K562 (cell line): ENCODE measurements around the gene SH3BP5. TPM values are rescaled to one million over a fixed set of nuclear protein-coding genes. Genes with fewer than 3 reads are reported as not detected.

Experiments used
- C11orf30 ChIP-seq: fragments of 450-650 bp; IDR thresholded peaks from 2 replicates; pipeline ENCODE4 v1.6.1; 2016; ENCODE audit warnings: low read depth, mild to moderate bottlenecking
- CBFB ChIP-seq: sonication (generic); formaldehyde crosslinking; IDR thresholded peaks from 2 replicates; pipeline ENCODE4 v1.4.0; 2020; ENCODE audit warnings: mild to moderate bottlenecking, missing genetic modification reagents
- CBX8 ChIP-seq: fragments of 200-600 bp; sonication (generic); IDR thresholded peaks from 2 replicates; pipeline ENCODE4 v1.6.1; 2012; ENCODE audit warnings: borderline replicate concordance, mixed run types, low read depth, mild to moderate bottlenecking, moderate library complexity, mixed read lengths, low read length, control low read depth, inconsistent platforms; ENCODE audit not compliant: poor library complexity, severe bottlenecking; ENCODE audit errors: extremely low read depth
- CHCHD3 ChIP-seq: fragments of 250-450 bp; sonication (Bioruptor Pico); IDR thresholded peaks from 2 replicates; pipeline ENCODE4 v2.1.2; 2022; ENCODE audit warnings: mild to moderate bottlenecking
- CREB1 ChIP-seq, 2 experiments: sonication (generic) in 1 of 2; formaldehyde crosslinking in 1 of 2; IDR thresholded peaks; 2 replicates each; pipeline versions ENCODE4 v1.6.1 to v1.8.0; 2012 to 2022; ENCODE audit warnings: inconsistent platforms in 1 of 2, mild to moderate bottlenecking in 1 of 2, missing genetic modification reagents in 1 of 2, moderate library complexity in 1 of 2
- CREB5 ChIP-seq: fragments of 250-450 bp; sonication (Bioruptor Pico); IDR thresholded peaks from 2 replicates; pipeline ENCODE4 v1.5.0; 2020; ENCODE audit warnings: mild to moderate bottlenecking
- CREM ChIP-seq: IDR thresholded peaks from 2 replicates; pipeline ENCODE4 v1.6.1; 2014; ENCODE audit warnings: antibody characterized with exemption, low read depth
- CTBP1 ChIP-seq: fragments of 450-650 bp; IDR thresholded peaks from 2 replicates; pipeline ENCODE4 v1.6.1; 2016; ENCODE audit warnings: borderline replicate concordance
- DMBX1 ChIP-seq: fragments of 250-450 bp; sonication (Bioruptor Pico); IDR thresholded peaks from 2 replicates; pipeline ENCODE4 v1.8.0; 2022; ENCODE audit warnings: inconsistent platforms, mild to moderate bottlenecking, moderate library complexity, borderline replicate concordance
- ERF ChIP-seq: fragments of 450-650 bp; formaldehyde crosslinking; IDR thresholded peaks from 2 replicates; pipeline ENCODE4 v1.4.0; 2020; ENCODE audit warnings: mild to moderate bottlenecking, mixed read lengths
- FOXK2 ChIP-seq, 2 experiments: fragments of 450-650 bp; IDR thresholded peaks in 1 of 2; conservative IDR thresholded peaks in 1 of 2; 2 replicates each; pipeline ENCODE4 v1.6.1; 2016; ENCODE audit warnings: low read depth in 2 of 2, mild to moderate bottlenecking in 1 of 2
- GABPB1 ChIP-seq: sonication (generic); formaldehyde crosslinking; IDR thresholded peaks from 2 replicates; pipeline ENCODE4 v1.8.0; 2022; ENCODE audit warnings: mild to moderate bottlenecking, missing genetic modification reagents
- KAT2B ChIP-seq: IDR thresholded peaks from one replicate; pipeline ENCODE4 v1.6.1; 2012; ENCODE audit warnings: low read depth, mild to moderate bottlenecking, control low read depth, inconsistent platforms, low read length, moderate library complexity
- NFE2 ChIP-seq: IDR thresholded peaks from 2 replicates; pipeline ENCODE4 v1.6.1; 2014; ENCODE audit warnings: antibody characterized with exemption, low read depth
- PTTG1 ChIP-seq: fragments of 450-650 bp; IDR thresholded peaks from 2 replicates; pipeline ENCODE4 v1.6.1; 2016; ENCODE audit warnings: low read depth, mild to moderate bottlenecking, missing genetic modification characterization, missing compliant biosample characterization
- RFX1 ChIP-seq: fragments of 450-650 bp; IDR thresholded peaks from 2 replicates; pipeline ENCODE4 v1.6.1; 2016; ENCODE audit warnings: mild to moderate bottlenecking, moderate library complexity
- RFX7 ChIP-seq: fragments of 250-450 bp; sonication (Bioruptor Pico); IDR thresholded peaks from 2 replicates; pipeline ENCODE4 v1.5.1; 2021; ENCODE audit warnings: mild to moderate bottlenecking
- SMAD2 ChIP-seq: fragments of 150-350 bp; IDR thresholded peaks from 2 replicates; pipeline ENCODE4 v1.6.1; 2014; ENCODE audit warnings: low read depth, mild to moderate bottlenecking, low read length
- SRSF7 ChIP-seq: fragments of 200-400 bp; formaldehyde crosslinking; optimal IDR thresholded peaks from 2 replicates; pipeline ENCODE3; 2017; ENCODE audit warnings: mild to moderate bottlenecking, low read depth, low read length
- TEAD1 ChIP-seq, 2 experiments: fragments of 450-650 bp in 1 of 2; sonication (generic) in 1 of 2; formaldehyde crosslinking; IDR thresholded peaks; 2 replicates each; pipeline versions ENCODE4 v1.4.0 to v1.8.0; 2020 to 2022; ENCODE audit warnings: mild to moderate bottlenecking in 2 of 2, missing genetic modification reagents in 1 of 2
- THRAP3 ChIP-seq: fragments of 450-650 bp; IDR thresholded peaks from 2 replicates; pipeline ENCODE4 v1.6.1; 2016; ENCODE audit warnings: mild to moderate bottlenecking, inconsistent platforms, borderline replicate concordance
- TOE1 ChIP-seq, 2 experiments: fragments of 450-650 bp in 1 of 2; sonication (generic) in 1 of 2; formaldehyde crosslinking in 1 of 2; IDR thresholded peaks; 2 replicates each; pipeline versions ENCODE4 v1.7.1 to v1.8.0; 2016 to 2022; ENCODE audit warnings: borderline replicate concordance in 2 of 2, mild to moderate bottlenecking in 2 of 2, antibody characterized with exemption in 1 of 2, inconsistent platforms in 1 of 2, low read depth in 1 of 2, missing genetic modification reagents in 1 of 2, moderate library complexity in 1 of 2
- ZC3H11A ChIP-seq: IDR thresholded peaks from 2 replicates; pipeline ENCODE4 v1.6.1; 2012; ENCODE audit warnings: low read depth, low read length, improper control_type of control experiment
- ZNF398 ChIP-seq: fragments of 250-450 bp; sonication (Bioruptor Pico); IDR thresholded peaks from 2 replicates; pipeline ENCODE4 v1.8.0; 2021; ENCODE audit warnings: moderate library complexity, mild to moderate bottlenecking, inconsistent platforms
- ZNF586 ChIP-seq: fragments of 450-650 bp; formaldehyde crosslinking; conservative IDR thresholded peaks from 2 replicates; pipeline ENCODE4 v1.4.0; 2020; ENCODE audit warnings: mild to moderate bottlenecking, moderate library complexity
- polyA plus RNA-seq, 8 experiments: library from polyadenylated mRNA; depleted of rRNA in 4 of 8; stranded (reverse) in 5 of 8; unstranded in 3 of 8; fragments of >200 nt; fragmentation: Nextera tagmentation in 2 of 8; fragmentation: Illumina TruSeq in 1 of 8; extraction: Ambion mirVana in 2 of 8; extraction: Trizol in 1 of 8; gene quantifications; 2 replicates each; pipeline versions ENCODE4 v1.2.1 to v1.2.3, GENCODE V29; 2011 to 2014; ENCODE audit warnings: inconsistent platforms in 1 of 8, missing spikeins in 1 of 8
- total RNA-seq, 7 experiments: library from RNA; depleted of rRNA in 6 of 7; stranded (reverse); fragments of >200 nt in 6 of 7; fragmentation: Illumina TruSeq in 2 of 7; extraction: Trizol in 2 of 7; gene quantifications; 2 replicates each; pipeline versions ENCODE4 v1.2.1 to v1.2.3, GENCODE V29; 2011 to 2021; ENCODE audit warnings: low replicate concordance in 1 of 7

SH3BP5 gene
- total and polyA plus RNA-seq, 9 of the 15 experiments (the other 6 are each of a cell fraction or from before 2014, with no cell fraction given): 2.9 to 29.0 (median 14.9) TPM

GRCh38 chr3:15205934-15206661 is 126.3 kb downstream of the SH3BP5 start, which contains the start of gene CAPN7 (continued):
- TF ChIP-seq THRAP3 (no peak), CHCHD3 (peak; percentile 36; the same call in 1 of the 2 replicates), CTBP1 (peak; percentile 85), C11orf30 (no peak), RFX1 (no peak), ERF (CRISPR knock-in tag) (peak; percentile 72), FOXK2 (conservative IDR thresholded peaks at IDR 0.05 in 1 of 2, IDR thresholded peaks at IDR 0.05 in 1 of 2; ENCODE audit: low read depth in 2 of 2) (0 out of 4 replicates have a peak, but pooled peaks of 1 of the 2 experiments have one; percentile 39), CBX8 (no peak), CREM (peak; percentile 76), CREB1 (IDR thresholded peaks at IDR 0.05) (peak; percentile 25), CREB1 (CRISPR knock-in tag; IDR thresholded peaks at IDR 0.05) (peak; percentile 60), SMAD2 (no peak), GABPB1 (CRISPR knock-in tag) (peak; percentile 88), SRSF7 (no peak), DMBX1 (peak; percentile 70), ZC3H11A (no peak), TOE1 (IDR thresholded peaks at IDR 0.05; ENCODE audit: borderline replicate concordance) (peak; percentile 92), TOE1 (CRISPR knock-in tag; IDR thresholded peaks at IDR 0.05; ENCODE audit: borderline replicate concordance, low read depth) (no peak; the same call in 1 of the 2 replicates), CBFB (CRISPR knock-in tag) (peak; percentile 11; the same call in 1 of the 2 replicates), CREB5 (CRISPR knock-in tag) (no peak), PTTG1 (tag) (no peak), ZNF398 (CRISPR knock-in tag) (no peak), KAT2B (no peak), RFX7 (CRISPR knock-in tag) (no peak), TEAD1 (CRISPR knock-in tag; IDR thresholded peaks at IDR 0.05) (peak; percentile 70 to 80; a peak in 2 of 4 replicates), ZNF586 (CRISPR knock-in tag) (no peak), NFE2 (no peak)
